ENCODE results near the gene COL2A1. TPM values are rescaled to one million over a fixed set of nuclear protein-coding genes. Genes with fewer than 3 reads are reported as not detected.

Gene COL2A1
- total RNA-seq, 1 experiment from 2014 or later = 1.4 TPM

- no peaks in the 10 kb centered on the region for H3K4me1 ChIP-seq (ENCODE audit: control insufficient read depth, insufficient read depth, low read length)
- no peaks in the 10 kb centered on the region for H3K9me3 ChIP-seq (ENCODE audit: control insufficient read depth, insufficient read depth, low read depth, low read length)
- in situ Hi-C loops (cut with HindIII; ENCODE audit: low pct_unique_long_range_greater_than_20kb, low sequenced_read_pairs) = no loop called here
- no peak for TF ChIP-seq SIN3A (IDR thresholded peaks at IDR 0.05; ENCODE audit: borderline replicate concordance, insufficient read depth, low read depth, low read length)
- intact Hi-C loops (cut with micrococcal nuclease; ENCODE audit: unreplicated experiment) = no loop called here
- H3K27me3 ChIP-seq (ENCODE audit: control insufficient read depth, insufficient read depth, low read length) = no peaks in the 10 kb centered on the region
- no peak for ATAC-seq
- DNase-seq (ENCODE audit: low read depth, low spot score) = no peak
- BruUV-seq (replicated peaks) = no TSS peak
- ChIA-PET POLR2A (no interaction called here), CTCF (no interaction called here)
- H3K36me3 ChIP-seq (ENCODE audit: control insufficient read depth, insufficient read depth, low read length) = peaks cover 13% of the 10 kb centered on the region
- no peak overlapping the region for H3K27ac ChIP-seq (ENCODE audit: low read length)
- H3K4me3 ChIP-seq (ENCODE audit: low read depth in 2 of 2, low read length in 2 of 2) = no peak overlapping the region
Measured at GRCh38 chr12:48043771-48044170, 39.5 kb upstream of the COL2A1 start.

- in situ Hi-C loops (cut with HindIII; ENCODE audit: low pct_unique_long_range_greater_than_20kb, low sequenced_read_pairs) (no loop called here), intact Hi-C loops (cut with micrococcal nuclease; ENCODE audit: unreplicated experiment) (no loop called here)
- peaks cover 11% of the 10 kb centered on the region for H3K36me3 ChIP-seq (ENCODE audit: control insufficient read depth, insufficient read depth, low read length)
- no peak for DNase-seq (ENCODE audit: low read depth, low spot score)
- H3K4me3 ChIP-seq (ENCODE audit: low read depth in 2 of 2, low read length in 2 of 2) = no peak overlapping the region
- no peaks in the 10 kb centered on the region for H3K27me3 ChIP-seq (ENCODE audit: control insufficient read depth, insufficient read depth, low read length)
- no peak overlapping the region for H3K27ac ChIP-seq (ENCODE audit: low read length)
- no peaks in the 10 kb centered on the region for H3K4me1 ChIP-seq (ENCODE audit: control insufficient read depth, insufficient read depth, low read length)
- POLR2A ChIA-PET = interaction anchor here (0.8 kb wide), 1 partner anchor 13 kb away, joined by 3 read pairs; no protein-coding TSS in a partner anchor
- no peak for ATAC-seq
- no TSS peak for BruUV-seq (replicated peaks)
- TF ChIP-seq TCF7L2 (IDR thresholded peaks at IDR 0.05; ENCODE audit: low read depth, low read length) = no peak
- no peak for TF ChIP-seq REST (IDR thresholded peaks at IDR 0.05; ENCODE audit: insufficient read depth in 1 of 2, low read depth in 2 of 2, low read length in 1 of 2)
- no peak for TF ChIP-seq CTCF (IDR thresholded peaks at IDR 0.05)
- no peak for TF ChIP-seq POLR2AphosphoS5 (IDR thresholded peaks at IDR 0.05; ENCODE audit: low read depth, low read length)
- no peak for TF ChIP-seq SIN3A (IDR thresholded peaks at IDR 0.05; ENCODE audit: borderline replicate concordance, insufficient read depth, low read depth, low read length)
- CTCF ChIA-PET = no interaction called here
- H3K9me3 ChIP-seq (ENCODE audit: control insufficient read depth, insufficient read depth, low read depth, low read length) = no peaks in the 10 kb centered on the region
Measured at GRCh38 chr12:48041591-48042423, 37.5 kb upstream of the COL2A1 start.

- H3K27ac ChIP-seq (ENCODE audit: low read length) = no peak overlapping the region
- ChIA-PET POLR2A (interaction anchor here (0.6 kb wide), 1 partner anchor 13 kb away, joined by 10 read pairs; no protein-coding TSS in a partner anchor), CTCF (no interaction called here)
- BruUV-seq (replicated peaks) = no TSS peak
- H3K27me3 ChIP-seq (ENCODE audit: control insufficient read depth, insufficient read depth, low read length) = no peaks in the 10 kb centered on the region
- no peaks in the 10 kb centered on the region for H3K9me3 ChIP-seq (ENCODE audit: control insufficient read depth, insufficient read depth, low read depth, low read length)
- no peak overlapping the region for H3K4me3 ChIP-seq (ENCODE audit: low read depth in 2 of 2, low read length in 2 of 2)
- H3K4me1 ChIP-seq (ENCODE audit: control insufficient read depth, insufficient read depth, low read length) = no peaks in the 10 kb centered on the region
- ATAC-seq = peak; percentile 31; the same call in 1 of the 2 replicates
- DNase-seq (ENCODE audit: low read depth, low spot score) = no peak
- intact Hi-C loops (cut with micrococcal nuclease; ENCODE audit: unreplicated experiment) = no loop called here
- in situ Hi-C loops (cut with HindIII; ENCODE audit: low pct_unique_long_range_greater_than_20kb, low sequenced_read_pairs) = no loop called here
- TF ChIP-seq POLR2AphosphoS5 (IDR thresholded peaks at IDR 0.05; ENCODE audit: low read depth, low read length) = no peak
- TF ChIP-seq TCF7L2 (IDR thresholded peaks at IDR 0.05; ENCODE audit: low read depth, low read length) = no peak
- no peak for TF ChIP-seq CTCF (IDR thresholded peaks at IDR 0.05)
- TF ChIP-seq REST (IDR thresholded peaks at IDR 0.05; ENCODE audit: insufficient read depth in 1 of 2, low read depth in 2 of 2, low read length in 1 of 2) = no peak
- peaks cover 9% of the 10 kb centered on the region for H3K36me3 ChIP-seq (ENCODE audit: control insufficient read depth, insufficient read depth, low read length)
Measured at GRCh38 chr12:48040354-48040753, 36.1 kb upstream of the COL2A1 start.
